Esophagus squamous epithelium (tissue), 4 donors: ENCODE results near the gene CEP135.

ENCODE experiments used
- POLR2A ChIP-seq, 4 donors: fragments of 450-650 bp; IDR thresholded peaks; one replicate each; pipeline ENCODE4 v1.6.1; 2017; ENCODE audit warnings: antibody characterized with exemption in 4 of 4, mild to moderate bottlenecking in 4 of 4, moderate library complexity in 3 of 4
- TF ChIP-seq, protein P1 (sequence below), 6 experiments: fragments of 450-650 bp in 4 of 6; fragments of 200-600 bp in 2 of 6; sonication (generic) in 2 of 6; IDR thresholded peaks; one replicate each; pipeline ENCODE4 v1.5.1; 2016 to 2019; ENCODE audit warnings: antibody characterized with exemption in 6 of 6, mild to moderate bottlenecking in 4 of 6, moderate library complexity in 4 of 6

- TF ChIP-seq, protein P1, sequence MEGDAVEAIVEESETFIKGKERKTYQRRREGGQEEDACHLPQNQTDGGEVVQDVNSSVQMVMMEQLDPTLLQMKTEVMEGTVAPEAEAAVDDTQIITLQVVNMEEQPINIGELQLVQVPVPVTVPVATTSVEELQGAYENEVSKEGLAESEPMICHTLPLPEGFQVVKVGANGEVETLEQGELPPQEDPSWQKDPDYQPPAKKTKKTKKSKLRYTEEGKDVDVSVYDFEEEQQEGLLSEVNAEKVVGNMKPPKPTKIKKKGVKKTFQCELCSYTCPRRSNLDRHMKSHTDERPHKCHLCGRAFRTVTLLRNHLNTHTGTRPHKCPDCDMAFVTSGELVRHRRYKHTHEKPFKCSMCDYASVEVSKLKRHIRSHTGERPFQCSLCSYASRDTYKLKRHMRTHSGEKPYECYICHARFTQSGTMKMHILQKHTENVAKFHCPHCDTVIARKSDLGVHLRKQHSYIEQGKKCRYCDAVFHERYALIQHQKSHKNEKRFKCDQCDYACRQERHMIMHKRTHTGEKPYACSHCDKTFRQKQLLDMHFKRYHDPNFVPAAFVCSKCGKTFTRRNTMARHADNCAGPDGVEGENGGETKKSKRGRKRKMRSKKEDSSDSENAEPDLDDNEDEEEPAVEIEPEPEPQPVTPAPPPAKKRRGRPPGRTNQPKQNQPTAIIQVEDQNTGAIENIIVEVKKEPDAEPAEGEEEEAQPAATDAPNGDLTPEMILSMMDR (IDR thresholded peaks at IDR 0.05): no peak
- no peak for TF ChIP-seq POLR2A (IDR thresholded peaks at IDR 0.05)
Observed at GRCh38 chr4:56082829-56083228, 134.1 kb downstream of the CEP135 start.
